Spleen (tissue), 11 donors: ENCODE results near the gene MYD88. TPM values are rescaled to one million over a fixed set of nuclear protein-coding genes. Genes with fewer than 3 reads are reported as not detected.

ENCODE experiments used
- DNase-seq: peaks from one replicate; pipeline ENCODE4 v3.0.0-alpha.2; 2020
- H3K27ac ChIP-seq, 8 donors: fragments of 200-600 bp; sonication (generic) in 7 of 8; 1 replicate in 4 of 8; 2 replicates in 4 of 8; pipeline versions ENCODE4 v1.5.0 to v1.8.0; 2016 to 2021; ENCODE audit warnings: inconsistent platforms in 4 of 8, mild to moderate bottlenecking in 4 of 8, moderate library complexity in 1 of 8
- H3K27me3 ChIP-seq, 7 donors: fragments of 200-600 bp; sonication (generic) in 6 of 7; replicated peaks in 1 of 7; 1 replicate in 4 of 7; 2 replicates in 3 of 7; pipeline versions ENCODE4 v1.5.0 to v1.8.0; 2016 to 2021; ENCODE audit warnings: inconsistent platforms in 3 of 7, mild to moderate bottlenecking in 1 of 7
- H3K36me3 ChIP-seq, 6 donors: fragments of 200-600 bp; sonication (generic) in 5 of 6; 1 replicate in 4 of 6; 2 replicates in 2 of 6; pipeline versions ENCODE4 v1.5.0 to v1.8.0; 2016 to 2021; ENCODE audit warnings: inconsistent platforms in 2 of 6
- H3K4me1 ChIP-seq, 6 donors: fragments of 200-600 bp; sonication (generic) in 5 of 6; 1 replicate in 3 of 6; 2 replicates in 3 of 6; pipeline versions ENCODE4 v1.5.0 to v1.8.0; 2016 to 2021; ENCODE audit warnings: inconsistent platforms in 3 of 6
- H3K4me3 ChIP-seq, 8 donors: fragments of 200-600 bp; sonication (generic) in 7 of 8; 1 replicate in 4 of 8; 2 replicates in 4 of 8; pipeline versions ENCODE4 v1.5.0 to v1.8.0; 2016 to 2021; ENCODE audit warnings: inconsistent platforms in 4 of 8, mild to moderate bottlenecking in 4 of 8, moderate library complexity in 2 of 8
- H3K9me3 ChIP-seq, 8 donors: fragments of 200-600 bp; sonication (generic) in 7 of 8; 1 replicate in 4 of 8; 2 replicates in 4 of 8; pipeline versions ENCODE4 v1.5.0 to v1.8.0; 2016 to 2021; ENCODE audit warnings: inconsistent platforms in 4 of 8
- POLR2A ChIP-seq, 3 donors: fragments of 450-650 bp; IDR thresholded peaks; one replicate each; pipeline ENCODE4 v1.5.1; 2017; ENCODE audit warnings: antibody characterized with exemption in 3 of 3, mild to moderate bottlenecking in 1 of 3
- POLR2AphosphoS5 ChIP-seq, 3 donors: sonication (generic); formaldehyde crosslinking; IDR thresholded peaks; one replicate each; pipeline ENCODE4 v1.5.1; 2017; ENCODE audit warnings: antibody characterized with exemption in 3 of 3
- WGBS, 5 donors: extraction: QIAGEN DNeasy Blood & Tissue Kit in 3 of 5; methylation state at CpG; one replicate each; pipeline versions ENCODE4 v1.1.5 to v1.1.7; 2013 to 2018; 5-methylcytosine and 5-hydroxymethylcytosine counted together
- intact Hi-C: fragments of 100-400 bp; cut with DNase I; formaldehyde crosslinking; loops from one replicate; pipeline ENCODE4 v1.15.0; 2023; ENCODE audit warnings: low total_unique reads
- polyA plus RNA-seq, 3 donors: library from polyadenylated mRNA; stranded (reverse); fragments of 200-250 nt; gene quantifications; one replicate each; pipeline ENCODE4 v1.2.1, GENCODE V29; 2013
- total RNA-seq, 7 donors: library from RNA; depleted of rRNA in 3 of 7; stranded (reverse); fragments of >200 nt in 3 of 7; fragmentation: NEBNext Ultra II Directional in 4 of 7; extraction: Animal tissue kit (Norgen Biotek cat#: 25700) in 4 of 7; gene quantifications; one replicate each; pipeline versions ENCODE4 v1.1.0 to v1.2.1, GENCODE V29; 2016 to 2021
- TF ChIP-seq, protein P1 (sequence below), 11 experiments: fragments of 200-600 bp in 7 of 11; fragments of 450-650 bp in 4 of 11; sonication (generic) in 4 of 11; IDR thresholded peaks in 8 of 11; conservative IDR thresholded peaks in 3 of 11; 1 replicate in 7 of 11; 2 replicates in 4 of 11; pipeline versions ENCODE4 v1.4.0 to v1.8.0; 2016 to 2021; ENCODE audit warnings: antibody characterized with exemption in 11 of 11, inconsistent platforms in 4 of 11, mild to moderate bottlenecking in 1 of 11
- donor health status: healthy with polysubstance abuse.
- donor health status: DM: no; HTN: no; CAD: no; lungs with moderate emphysema.
- donor health status: DM: no; HTN: no; CAD: no.
- donor health status: Bipolar disorder and iron deficiency.
- donor health status: healthy.
- donor health status: DM: no; HTN: no; CAD: no.
- donor health status: DM: yes; HTN: yes; CAD: no.

The MYD88 gene
- total and polyA plus RNA-seq, 10 donors = 38.8 to 146 (median 73.1) TPM

DNA sequence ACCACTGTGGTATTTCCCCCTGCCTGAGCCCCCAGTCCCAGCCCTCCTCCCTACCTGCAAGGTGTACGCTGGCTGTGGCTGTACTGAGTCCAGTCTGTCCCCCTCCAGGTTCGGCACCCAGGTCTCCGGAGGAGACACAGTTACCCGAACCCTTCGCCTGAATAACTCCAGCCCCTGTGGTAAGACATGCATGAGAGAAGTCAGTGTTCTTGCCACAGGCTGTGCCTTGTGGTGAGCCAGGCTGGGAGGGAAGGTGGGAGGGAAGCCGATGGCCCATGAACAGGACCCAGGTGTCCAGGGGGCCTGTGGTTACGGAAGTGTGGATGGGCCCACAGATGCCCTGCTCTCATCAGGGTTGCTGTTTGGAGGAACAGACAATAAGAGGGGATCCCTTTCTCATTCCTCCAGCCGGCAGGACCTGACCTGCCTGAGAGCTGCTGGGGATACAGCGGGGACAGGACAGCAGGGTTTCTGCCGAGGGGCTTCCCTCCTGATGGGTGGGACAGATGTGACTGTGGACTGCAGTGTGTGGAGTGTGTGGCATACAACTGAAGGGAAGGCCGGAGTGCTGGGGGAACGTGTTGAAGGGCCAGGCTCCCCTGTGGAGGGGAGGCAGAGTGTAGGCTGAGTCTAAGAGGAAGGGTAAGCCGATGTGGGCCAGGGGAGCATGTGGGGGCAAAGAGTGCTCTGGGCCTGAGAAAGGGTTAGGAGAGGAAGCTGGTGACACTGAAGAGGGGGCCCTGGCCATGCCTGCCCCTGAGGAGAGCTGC is 23.4 kb upstream of the MYD88 start:
- 67 to 76% (median 73%) methylated on average over 11 to 13 of the region's 13 CpGs for WGBS, 5 donors
- DNase-seq = peak; percentile 66
- TF ChIP-seq, protein P1, sequence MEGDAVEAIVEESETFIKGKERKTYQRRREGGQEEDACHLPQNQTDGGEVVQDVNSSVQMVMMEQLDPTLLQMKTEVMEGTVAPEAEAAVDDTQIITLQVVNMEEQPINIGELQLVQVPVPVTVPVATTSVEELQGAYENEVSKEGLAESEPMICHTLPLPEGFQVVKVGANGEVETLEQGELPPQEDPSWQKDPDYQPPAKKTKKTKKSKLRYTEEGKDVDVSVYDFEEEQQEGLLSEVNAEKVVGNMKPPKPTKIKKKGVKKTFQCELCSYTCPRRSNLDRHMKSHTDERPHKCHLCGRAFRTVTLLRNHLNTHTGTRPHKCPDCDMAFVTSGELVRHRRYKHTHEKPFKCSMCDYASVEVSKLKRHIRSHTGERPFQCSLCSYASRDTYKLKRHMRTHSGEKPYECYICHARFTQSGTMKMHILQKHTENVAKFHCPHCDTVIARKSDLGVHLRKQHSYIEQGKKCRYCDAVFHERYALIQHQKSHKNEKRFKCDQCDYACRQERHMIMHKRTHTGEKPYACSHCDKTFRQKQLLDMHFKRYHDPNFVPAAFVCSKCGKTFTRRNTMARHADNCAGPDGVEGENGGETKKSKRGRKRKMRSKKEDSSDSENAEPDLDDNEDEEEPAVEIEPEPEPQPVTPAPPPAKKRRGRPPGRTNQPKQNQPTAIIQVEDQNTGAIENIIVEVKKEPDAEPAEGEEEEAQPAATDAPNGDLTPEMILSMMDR (IDR thresholded peaks at IDR 0.05 in 8 of 11, conservative IDR thresholded peaks at IDR 0.05 in 3 of 11) = no peak
- TF ChIP-seq POLR2A (IDR thresholded peaks at IDR 0.05) (no peak), POLR2AphosphoS5 (IDR thresholded peaks at IDR 0.05) (peak in 2 of 3 donors; percentile 3 to 73)
- Histone ChIP-seq H3K27me3 (no peaks in the 10 kb centered on the region), H3K36me3 (peaks cover 0 to 36% (median 5%) of the 10 kb centered on the region in 6 donors), H3K27ac (no peak overlapping the region), H3K4me1 (peaks cover 0 to 33% (median 2%) of the 10 kb centered on the region in 6 donors), H3K4me3 (no peak overlapping the region), H3K9me3 (no peaks in the 10 kb centered on the region)
- intact Hi-C loops = loop anchor here (5.0 kb wide), 1 partner anchor 367 kb away; no protein-coding TSS in a partner anchor

GRCh38 chr3:38115645-38116427 is 22.6 kb upstream of the MYD88 start:
- no peaks in the 10 kb centered on the region for H3K9me3 ChIP-seq
- H3K27ac ChIP-seq = no peak overlapping the region
- TF ChIP-seq POLR2A (IDR thresholded peaks at IDR 0.05) (no peak), POLR2AphosphoS5 (IDR thresholded peaks at IDR 0.05) (no peak)
- TF ChIP-seq, protein P1 (IDR thresholded peaks at IDR 0.05 in 8 of 11, conservative IDR thresholded peaks at IDR 0.05 in 3 of 11) = no peak
- intact Hi-C loops = loop anchor here (5.0 kb wide), 1 partner anchor 366 kb away; no protein-coding TSS in a partner anchor
- 48 to 58% (median 55%) methylated on average over 9 of the region's 9 CpGs for WGBS, 5 donors
- peaks cover 0 to 43% (median 13%) of the 10 kb centered on the region in 6 donors for H3K36me3 ChIP-seq
- DNase-seq = no peak
- H3K4me1 ChIP-seq = peaks cover 0 to 33% (median 2%) of the 10 kb centered on the region in 6 donors
- no peak overlapping the region for H3K4me3 ChIP-seq
- no peaks in the 10 kb centered on the region for H3K27me3 ChIP-seq

GRCh38 chr3:38116471-38117162 is 21.8 kb upstream of the MYD88 start:
- Histone ChIP-seq H3K9me3 (no peaks in the 10 kb centered on the region), H3K36me3 (peaks cover 0 to 51% (median 21%) of the 10 kb centered on the region in 6 donors), H3K27me3 (no peaks in the 10 kb centered on the region), H3K27ac (no peak overlapping the region), H3K4me1 (peaks cover 0 to 33% (median 2%) of the 10 kb centered on the region in 6 donors), H3K4me3 (no peak overlapping the region)
- TF ChIP-seq, protein P1 (IDR thresholded peaks at IDR 0.05 in 8 of 11, conservative IDR thresholded peaks at IDR 0.05 in 3 of 11) = no peak
- peak in 2 of 3 donors; percentile 24 to 45 for TF ChIP-seq POLR2AphosphoS5 (IDR thresholded peaks at IDR 0.05)
- peak; percentile 67 for DNase-seq
- intact Hi-C loops = loop anchor here (5.0 kb wide), 1 partner anchor 366 kb away; no protein-coding TSS in a partner anchor
- WGBS, 5 donors = 85 to 95% (median 91%) methylated on average over 5 to 12 of the region's 12 CpGs
